Neural progenitor cell (in vitro differentiated cells): ENCODE results near the gene HES7. TPM values are rescaled to one million over a fixed set of nuclear protein-coding genes. Genes with fewer than 3 reads are reported as not detected.
A peak's percentile ranks its signal among the peaks of the same experiment; 100 is the strongest.

Source experiments
- DNase-seq: peaks from one replicate; pipeline ENCODE4 v3.0.0-alpha.2; 2016; ENCODE audit warnings: low spot score
- H2AFZ ChIP-seq: fragments of 200-600 bp; sonication (generic); replicated peaks from 2 replicates; pipeline ENCODE4 v1.6.1; 2016; ENCODE audit warnings: antibody characterized with exemption
- H3F3A ChIP-seq: fragments of 200-600 bp; sonication (generic); 2 replicates; pipeline ENCODE4 v1.6.1; 2016; ENCODE audit warnings: antibody characterized with exemption, low read depth
- H3K27ac ChIP-seq: fragments of 200-600 bp; sonication (generic); 2 replicates; pipeline ENCODE4 v1.5.1; 2016; ENCODE audit warnings: mild to moderate bottlenecking
- H3K27me3 ChIP-seq: fragments of 200-600 bp; sonication (generic); 2 replicates; pipeline ENCODE4 v1.6.1; 2016; ENCODE audit warnings: mild to moderate bottlenecking, moderate library complexity
- H3K36me3 ChIP-seq: fragments of 200-600 bp; sonication (generic); 2 replicates; pipeline ENCODE4 v1.5.1; 2016
- H3K4me1 ChIP-seq: fragments of 200-600 bp; sonication (generic); 2 replicates; pipeline ENCODE4 v1.6.1; 2016; ENCODE audit warnings: mixed run types
- H3K4me2 ChIP-seq: fragments of 200-600 bp; sonication (generic); 2 replicates; pipeline ENCODE4 v1.6.1; 2016
- H3K4me3 ChIP-seq: fragments of 200-600 bp; sonication (generic); 2 replicates; pipeline ENCODE4 v1.5.1; 2016
- H3K79me2 ChIP-seq: fragments of 200-600 bp; sonication (generic); 2 replicates; pipeline ENCODE4 v1.6.1; 2016; ENCODE audit warnings: low read depth
- H3K9ac ChIP-seq: fragments of 200-600 bp; sonication (generic); 2 replicates; pipeline ENCODE4 v1.6.1; 2016
- H3K9me3 ChIP-seq: fragments of 200-600 bp; sonication (generic); 2 replicates; pipeline ENCODE4 v1.5.1; 2016; ENCODE audit warnings: low read depth
- H4K20me1 ChIP-seq: fragments of 200-600 bp; sonication (generic); 2 replicates; pipeline ENCODE4 v1.6.1; 2016; ENCODE audit warnings: low read depth
- H3K27ac Mint-ChIP-seq: 3 replicates; pipeline ENCODE4 v1.8.0; 2021; ENCODE audit warnings: mixed read lengths
- H3K27me3 Mint-ChIP-seq: 2 replicates; pipeline ENCODE4 v1.8.0; 2022; ENCODE audit warnings: low read depth, mild to moderate bottlenecking, inconsistent platforms, moderate library complexity, mixed read lengths; ENCODE audit not compliant: insufficient read depth
- H3K36me3 Mint-ChIP-seq: 3 replicates; pipeline ENCODE4 v1.8.0; 2021; ENCODE audit warnings: mixed read lengths
- H3K4me1 Mint-ChIP-seq: 3 replicates; pipeline ENCODE4 v1.8.0; 2021; ENCODE audit warnings: mixed read lengths
- H3K4me3 Mint-ChIP-seq: 3 replicates; pipeline ENCODE4 v1.8.0; 2021; ENCODE audit warnings: mild to moderate bottlenecking, moderate library complexity, mixed read lengths
- H3K9me3 Mint-ChIP-seq: 3 replicates; pipeline ENCODE4 v1.8.0; 2020; ENCODE audit warnings: mixed read lengths
- EZH2 ChIP-seq: fragments of 200-600 bp; sonication (generic); IDR thresholded peaks from 2 replicates; pipeline ENCODE4 v1.6.1; 2017; ENCODE audit warnings: antibody characterized with exemption, mild to moderate bottlenecking, moderate library complexity
- EZH2phosphoT487 ChIP-seq: fragments of 200-600 bp; sonication (generic); IDR thresholded peaks from 2 replicates; pipeline ENCODE4 v1.6.1; 2017; ENCODE audit warnings: antibody characterized with exemption
- total RNA-seq: library from RNA; depleted of rRNA; stranded (reverse); fragments of >200 nt; gene quantifications from 2 replicates; pipeline ENCODE4 v1.2.3, GENCODE V29; 2015; ENCODE audit warnings: low replicate concordance
- TF ChIP-seq, protein P1 (sequence below): fragments of 200-600 bp; sonication (generic); IDR thresholded peaks from 2 replicates; pipeline ENCODE4 v1.5.1; 2017; ENCODE audit warnings: antibody characterized with exemption, mild to moderate bottlenecking

HES7 gene
- total RNA-seq, 1 donor from 2014 or later, result not detected

- Mint-ChIP-seq H3K4me1 (peaks cover 31% of the 10 kb centered on the region), H3K9me3 (peaks cover 18% of the 10 kb centered on the region), H3K36me3 (peaks cover 5% of the 10 kb centered on the region), H3K27ac (peak within 1 kb of the TSS; percentile 93), H3K27me3 (peaks cover 71% of the 10 kb centered on the region), H3K4me3 (peak within 1 kb of the TSS; percentile 91)
- peaks cover 69% of the 10 kb centered on the region for H3K27me3 ChIP-seq
- H3K4me1 ChIP-seq, result no peaks in the 10 kb centered on the region
- no peak within 1 kb of the TSS for H3K9ac ChIP-seq
- no peak within 1 kb of the TSS for H3K27ac ChIP-seq
- TF ChIP-seq EZH2 (peak; percentile 32), EZH2phosphoT487 (no peak)
- TF ChIP-seq, protein P1, sequence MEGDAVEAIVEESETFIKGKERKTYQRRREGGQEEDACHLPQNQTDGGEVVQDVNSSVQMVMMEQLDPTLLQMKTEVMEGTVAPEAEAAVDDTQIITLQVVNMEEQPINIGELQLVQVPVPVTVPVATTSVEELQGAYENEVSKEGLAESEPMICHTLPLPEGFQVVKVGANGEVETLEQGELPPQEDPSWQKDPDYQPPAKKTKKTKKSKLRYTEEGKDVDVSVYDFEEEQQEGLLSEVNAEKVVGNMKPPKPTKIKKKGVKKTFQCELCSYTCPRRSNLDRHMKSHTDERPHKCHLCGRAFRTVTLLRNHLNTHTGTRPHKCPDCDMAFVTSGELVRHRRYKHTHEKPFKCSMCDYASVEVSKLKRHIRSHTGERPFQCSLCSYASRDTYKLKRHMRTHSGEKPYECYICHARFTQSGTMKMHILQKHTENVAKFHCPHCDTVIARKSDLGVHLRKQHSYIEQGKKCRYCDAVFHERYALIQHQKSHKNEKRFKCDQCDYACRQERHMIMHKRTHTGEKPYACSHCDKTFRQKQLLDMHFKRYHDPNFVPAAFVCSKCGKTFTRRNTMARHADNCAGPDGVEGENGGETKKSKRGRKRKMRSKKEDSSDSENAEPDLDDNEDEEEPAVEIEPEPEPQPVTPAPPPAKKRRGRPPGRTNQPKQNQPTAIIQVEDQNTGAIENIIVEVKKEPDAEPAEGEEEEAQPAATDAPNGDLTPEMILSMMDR, result no peak
- H3K9me3 ChIP-seq, result no peaks in the 10 kb centered on the region
- H3K36me3 ChIP-seq, result no peaks in the 10 kb centered on the region
- H3K79me2 ChIP-seq, result no peaks in the 10 kb centered on the region
- peak within 1 kb of the TSS; percentile 75 for H3K4me3 ChIP-seq
- peaks cover 44% of the 10 kb centered on the region for H3F3A ChIP-seq
- H3K4me2 ChIP-seq, result peak within 1 kb of the TSS; percentile 90
- H2AFZ ChIP-seq, result peak within 1 kb of the TSS; percentile 87
- H4K20me1 ChIP-seq, result peaks cover 10% of the 10 kb centered on the region
- DNase-seq, result peak; percentile 59
These were observed 5.7 kb downstream of the HES7 start, which contains the start of gene ALOXE3 for GRCh38 chr17:8117980-8118768. ALOXE3 (minus strand) TSS chr17:8118514; CDS start chr17:8117990, 524 bp downstream.

DNA sequence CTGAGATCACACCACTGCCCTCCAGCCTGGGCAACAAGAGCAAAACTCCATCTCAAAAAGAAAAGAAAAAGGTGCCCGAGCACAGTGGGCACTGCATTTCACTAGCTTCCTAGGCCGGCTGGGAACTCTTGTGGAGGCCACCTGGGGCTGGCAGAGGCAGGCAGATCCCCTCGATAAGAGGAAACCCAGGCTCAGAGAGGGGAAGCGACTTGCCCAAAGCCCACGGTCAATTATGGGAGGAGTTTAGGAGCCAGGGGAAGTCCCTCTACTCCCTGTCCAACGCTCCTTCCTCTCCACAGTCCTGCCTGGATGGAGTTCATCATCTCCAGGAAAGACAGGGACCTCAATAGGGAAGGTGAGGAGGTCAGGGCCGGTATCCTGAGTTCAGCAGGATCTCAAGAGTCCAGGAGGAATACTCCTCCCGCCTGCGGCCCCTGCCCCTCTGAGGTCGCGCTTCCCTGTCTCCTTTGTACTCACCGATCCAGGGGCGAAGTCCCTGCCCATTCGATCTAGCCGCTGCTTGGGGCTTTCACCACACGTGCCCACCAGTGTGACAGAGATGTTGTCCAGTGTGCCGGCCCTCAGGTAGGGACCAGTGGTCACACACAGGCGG is 6.4 kb downstream of the HES7 start:
- Histone ChIP-seq H3K9ac (no peak overlapping the region), H4K20me1 (peaks cover 10% of the 10 kb centered on the region), H3K79me2 (no peaks in the 10 kb centered on the region), H3F3A (peaks cover 37% of the 10 kb centered on the region), H2AFZ (peak overlapping the region; percentile 87), H3K27me3 (peaks cover 69% of the 10 kb centered on the region), H3K36me3 (no peaks in the 10 kb centered on the region), H3K4me3 (peak overlapping the region; percentile 75), H3K9me3 (no peaks in the 10 kb centered on the region), H3K4me2 (peak overlapping the region; percentile 90), H3K4me1 (no peaks in the 10 kb centered on the region), H3K27ac (no peak overlapping the region)
- Mint-ChIP-seq H3K4me3 (peak overlapping the region; percentile 91), H3K27me3 (peaks cover 71% of the 10 kb centered on the region), H3K27ac (no peak overlapping the region), H3K4me1 (peaks cover 31% of the 10 kb centered on the region), H3K9me3 (peaks cover 18% of the 10 kb centered on the region), H3K36me3 (peaks cover 5% of the 10 kb centered on the region)
- no peak for DNase-seq
- TF ChIP-seq EZH2 (peak; percentile 71), EZH2phosphoT487 (peak; percentile 19)
- TF ChIP-seq, protein P1, result no peak

DNA sequence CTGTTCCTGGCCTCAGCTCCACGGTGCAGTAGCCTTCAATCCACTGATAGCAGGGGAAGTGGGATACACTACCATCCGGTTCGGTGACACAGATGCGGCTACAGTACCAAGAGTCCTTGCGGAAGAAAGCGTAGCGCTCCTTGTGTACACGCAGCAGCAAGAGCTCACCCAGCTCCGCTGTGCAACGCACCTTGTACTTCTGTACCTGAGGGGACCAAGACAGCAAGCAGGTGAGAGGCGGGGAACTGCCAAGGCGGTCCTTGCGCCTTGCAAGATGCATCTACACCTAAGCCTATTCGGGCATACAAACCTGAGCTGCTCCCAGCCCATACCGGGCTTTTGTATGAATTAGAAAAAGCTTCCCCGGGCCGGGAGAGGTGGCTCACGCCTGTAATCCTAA is 7.1 kb downstream of the HES7 start:
- Histone ChIP-seq H3K27me3 (peaks cover 69% of the 10 kb centered on the region), H3F3A (peaks cover 35% of the 10 kb centered on the region), H3K9me3 (no peaks in the 10 kb centered on the region), H3K4me2 (no peak overlapping the region), H3K27ac (no peak overlapping the region), H3K36me3 (no peaks in the 10 kb centered on the region), H4K20me1 (peaks cover 10% of the 10 kb centered on the region), H3K4me1 (no peaks in the 10 kb centered on the region), H2AFZ (no peak overlapping the region), H3K4me3 (no peak overlapping the region), H3K9ac (no peak overlapping the region), H3K79me2 (no peaks in the 10 kb centered on the region)
- Mint-ChIP-seq H3K27me3 (peaks cover 73% of the 10 kb centered on the region), H3K36me3 (peaks cover 5% of the 10 kb centered on the region), H3K4me1 (peaks cover 31% of the 10 kb centered on the region), H3K4me3 (peak overlapping the region; percentile 91), H3K9me3 (peaks cover 18% of the 10 kb centered on the region), H3K27ac (no peak overlapping the region)
- DNase-seq, result no peak
- TF ChIP-seq, protein P1, result no peak
- TF ChIP-seq EZH2phosphoT487 (no peak), EZH2 (no peak)
